Measurements from ENCODE around the gene SCTR.

The SCTR gene

DNA sequence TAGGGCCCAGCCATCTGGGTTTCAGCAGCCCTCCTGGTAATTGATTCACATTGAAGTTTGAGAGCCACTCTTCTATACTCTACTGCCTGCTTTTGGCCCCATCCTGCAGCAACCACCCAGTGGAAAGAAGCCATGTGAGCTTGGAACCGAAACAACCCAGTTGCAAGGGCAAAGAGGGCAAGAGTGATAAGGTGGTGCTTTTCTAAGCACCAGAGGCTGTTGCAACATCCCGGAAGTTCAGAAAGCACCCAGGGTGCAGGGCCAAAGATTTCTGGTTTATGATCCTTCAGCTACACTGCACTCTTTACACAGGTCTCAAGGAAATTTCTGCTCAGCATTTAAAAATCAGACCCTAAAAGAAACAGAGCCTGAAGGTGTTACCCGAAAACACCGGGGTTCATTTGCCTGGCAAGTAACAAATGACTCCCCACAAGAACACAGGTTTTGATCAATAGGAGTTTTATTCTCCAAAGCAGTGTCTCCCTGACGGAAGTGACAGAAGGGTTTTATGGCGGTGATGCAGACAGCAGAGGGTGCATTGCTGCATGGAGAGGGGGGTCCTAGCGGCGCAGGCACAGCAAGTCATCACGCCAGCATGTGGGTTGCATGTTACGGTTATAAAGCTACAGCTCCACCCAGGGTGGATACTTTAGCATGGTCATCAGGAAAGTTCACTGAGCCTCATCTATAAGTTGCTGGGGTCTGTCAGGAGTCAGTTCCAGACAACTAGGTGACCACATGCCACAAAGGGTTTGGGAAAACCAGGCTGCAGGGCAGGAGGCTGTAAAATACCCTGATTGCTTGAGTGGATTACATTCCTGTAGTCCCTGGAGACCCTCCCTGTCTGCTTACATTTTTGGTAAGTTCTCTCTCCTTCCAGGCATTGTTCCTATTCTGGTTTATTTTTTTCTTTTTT is 121.4 kb downstream of the SCTR start:
- H3K79me2 ChIP-seq (ENCODE audit: low read length), result no peaks in the 10 kb centered on the region
- TF ChIP-seq EZH2phosphoT487 (IDR thresholded peaks at IDR 0.05; ENCODE audit: low read depth), result no peak
- TF ChIP-seq, protein P1, sequence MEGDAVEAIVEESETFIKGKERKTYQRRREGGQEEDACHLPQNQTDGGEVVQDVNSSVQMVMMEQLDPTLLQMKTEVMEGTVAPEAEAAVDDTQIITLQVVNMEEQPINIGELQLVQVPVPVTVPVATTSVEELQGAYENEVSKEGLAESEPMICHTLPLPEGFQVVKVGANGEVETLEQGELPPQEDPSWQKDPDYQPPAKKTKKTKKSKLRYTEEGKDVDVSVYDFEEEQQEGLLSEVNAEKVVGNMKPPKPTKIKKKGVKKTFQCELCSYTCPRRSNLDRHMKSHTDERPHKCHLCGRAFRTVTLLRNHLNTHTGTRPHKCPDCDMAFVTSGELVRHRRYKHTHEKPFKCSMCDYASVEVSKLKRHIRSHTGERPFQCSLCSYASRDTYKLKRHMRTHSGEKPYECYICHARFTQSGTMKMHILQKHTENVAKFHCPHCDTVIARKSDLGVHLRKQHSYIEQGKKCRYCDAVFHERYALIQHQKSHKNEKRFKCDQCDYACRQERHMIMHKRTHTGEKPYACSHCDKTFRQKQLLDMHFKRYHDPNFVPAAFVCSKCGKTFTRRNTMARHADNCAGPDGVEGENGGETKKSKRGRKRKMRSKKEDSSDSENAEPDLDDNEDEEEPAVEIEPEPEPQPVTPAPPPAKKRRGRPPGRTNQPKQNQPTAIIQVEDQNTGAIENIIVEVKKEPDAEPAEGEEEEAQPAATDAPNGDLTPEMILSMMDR (IDR thresholded peaks at IDR 0.05; ENCODE audit: low read depth, low read length), result no peak
- H3K27ac ChIP-seq (ENCODE audit: low read length), result no peak overlapping the region
- no peak overlapping the region for H3K4me2 ChIP-seq (ENCODE audit: low read length)
- H3K9ac ChIP-seq (ENCODE audit: low read length), result no peak overlapping the region
- H3K36me3 ChIP-seq (replicated peaks; ENCODE audit: low read depth, low read length), result no peaks in the 10 kb centered on the region
- H4K20me1 ChIP-seq (ENCODE audit: insufficient read depth, low read length), result no peaks in the 10 kb centered on the region
- H2AFZ ChIP-seq (ENCODE audit: low read depth, low read length), result peak overlapping the region; percentile 60; the same call in 1 of the 2 replicates
- H3K4me1 ChIP-seq (ENCODE audit: low read length), result peaks cover 5% of the 10 kb centered on the region; the same call in 1 of the 2 replicates
- no peak overlapping the region for H3K4me3 ChIP-seq (ENCODE audit: low read length)
- no peaks in the 10 kb centered on the region for H3K9me3 ChIP-seq (ENCODE audit: insufficient read depth, low read length)
- 0 out of 2 replicates have a peak, but pooled peaks cover 3% of the 10 kb centered on the region for H3K27me3 ChIP-seq (ENCODE audit: low read depth, low read length)

DNA sequence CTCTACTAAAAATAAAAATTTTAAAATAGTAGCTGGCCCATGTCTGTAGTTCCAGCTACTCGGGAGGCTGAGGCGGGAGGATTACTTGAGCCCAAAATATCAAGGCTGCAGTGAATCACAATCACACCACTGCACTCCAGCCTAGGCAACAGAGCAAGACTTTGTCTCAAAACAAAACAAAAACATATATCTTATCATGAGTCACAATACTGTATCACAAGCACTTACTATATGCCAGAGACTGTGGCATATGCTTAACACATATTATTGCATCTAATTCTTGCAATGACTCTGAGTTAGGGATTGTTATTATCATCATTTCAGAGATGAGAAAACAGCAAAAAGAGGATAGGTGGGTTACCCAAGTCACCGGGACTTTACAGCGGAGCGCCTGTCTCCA is 122.2 kb downstream of the SCTR start:
- Histone ChIP-seq H2AFZ (ENCODE audit: low read depth, low read length) (no peak overlapping the region), H3K36me3 (replicated peaks; ENCODE audit: low read depth, low read length) (no peaks in the 10 kb centered on the region), H3K27me3 (ENCODE audit: low read depth, low read length) (0 out of 2 replicates have a peak, but pooled peaks cover 3% of the 10 kb centered on the region), H4K20me1 (ENCODE audit: insufficient read depth, low read length) (no peaks in the 10 kb centered on the region), H3K27ac (ENCODE audit: low read length) (no peak overlapping the region), H3K4me3 (ENCODE audit: low read length) (no peak overlapping the region), H3K9me3 (ENCODE audit: insufficient read depth, low read length) (no peaks in the 10 kb centered on the region), H3K79me2 (ENCODE audit: low read length) (no peaks in the 10 kb centered on the region), H3K9ac (ENCODE audit: low read length) (no peak overlapping the region), H3K4me1 (ENCODE audit: low read length) (0 out of 2 replicates have a peak, but pooled peaks cover 4% of the 10 kb centered on the region), H3K4me2 (ENCODE audit: low read length) (no peak overlapping the region)
- no peak for TF ChIP-seq EZH2phosphoT487 (IDR thresholded peaks at IDR 0.05; ENCODE audit: low read depth)
- TF ChIP-seq, protein P1 (IDR thresholded peaks at IDR 0.05; ENCODE audit: low read depth, low read length), result no peak

DNA sequence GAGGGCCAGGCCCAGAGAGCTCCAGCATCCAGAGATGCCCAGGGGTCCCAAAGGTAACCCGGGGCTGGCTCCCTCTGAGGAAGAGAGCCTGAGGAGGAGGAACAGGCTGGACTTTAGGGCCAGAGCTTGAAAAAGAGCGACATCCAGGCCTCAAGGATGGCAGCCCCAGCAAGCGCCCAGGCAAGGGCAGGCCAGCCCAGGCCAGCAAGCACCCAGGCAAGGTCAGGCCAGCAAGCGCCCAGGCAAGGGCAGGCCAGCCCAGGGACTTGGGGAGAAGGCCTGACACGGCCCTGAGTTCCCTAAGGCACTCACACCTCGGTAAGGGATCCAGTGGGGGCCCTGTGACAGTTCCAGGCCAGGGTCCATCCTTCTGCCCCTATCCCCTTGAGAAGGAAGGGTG is 127.1 kb downstream of the SCTR start:
- no peak overlapping the region for H2AFZ ChIP-seq (ENCODE audit: low read depth, low read length)
- H4K20me1 ChIP-seq (ENCODE audit: insufficient read depth, low read length), result no peaks in the 10 kb centered on the region
- no peaks in the 10 kb centered on the region for H3K9me3 ChIP-seq (ENCODE audit: insufficient read depth, low read length)
- H3K79me2 ChIP-seq (ENCODE audit: low read length), result no peaks in the 10 kb centered on the region
- no peak overlapping the region for H3K4me2 ChIP-seq (ENCODE audit: low read length)
- H3K4me3 ChIP-seq (ENCODE audit: low read length), result no peak overlapping the region
- H3K27ac ChIP-seq (ENCODE audit: low read length), result no peak overlapping the region
- H3K36me3 ChIP-seq (replicated peaks; ENCODE audit: low read depth, low read length), result no peaks in the 10 kb centered on the region
- no peaks in the 10 kb centered on the region for H3K27me3 ChIP-seq (ENCODE audit: low read depth, low read length)
- 0 out of 2 replicates have a peak, but pooled peaks cover 4% of the 10 kb centered on the region for H3K4me1 ChIP-seq (ENCODE audit: low read length)
- TF ChIP-seq EZH2phosphoT487 (IDR thresholded peaks at IDR 0.05; ENCODE audit: low read depth), result no peak
- TF ChIP-seq, protein P1 (IDR thresholded peaks at IDR 0.05; ENCODE audit: low read depth, low read length), result no peak
- no peak overlapping the region for H3K9ac ChIP-seq (ENCODE audit: low read length)

DNA sequence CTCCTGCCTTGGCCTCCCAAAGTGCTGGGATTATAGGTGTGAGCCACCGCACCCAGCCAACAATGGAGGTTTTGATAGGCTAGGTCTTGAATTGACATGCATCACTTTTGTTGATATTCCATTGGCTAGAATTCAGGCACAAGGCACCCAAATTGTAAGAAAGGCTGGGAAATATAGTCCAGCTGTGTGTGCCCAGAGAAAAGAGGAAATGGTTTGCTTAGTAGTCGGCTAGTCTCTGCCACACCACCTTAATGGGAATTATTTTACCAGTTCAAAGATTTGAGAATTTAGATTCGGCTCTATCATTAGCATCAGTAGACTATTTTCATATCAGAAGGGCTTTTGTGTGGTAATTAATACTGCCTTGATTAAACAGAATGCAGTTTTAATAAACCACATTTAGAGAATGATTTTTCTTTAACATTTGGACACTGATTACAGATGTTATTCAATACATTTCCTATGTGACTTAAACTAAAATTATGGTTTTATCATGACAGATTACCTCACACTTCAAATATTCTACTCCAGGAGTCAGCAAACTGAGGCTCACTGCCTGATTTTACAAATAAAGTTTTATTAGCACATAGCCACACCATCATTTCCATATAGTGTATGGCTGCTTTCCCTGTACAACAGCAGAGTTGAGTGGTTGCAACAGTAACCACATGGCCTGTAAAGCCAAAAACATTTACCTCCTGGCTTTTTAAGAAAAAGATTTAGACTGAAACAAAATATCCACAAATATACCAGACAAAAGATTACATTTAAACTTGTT is 130.1 kb downstream of the SCTR start:
- H3K4me3 ChIP-seq (ENCODE audit: low read length), result no peak overlapping the region
- no peaks in the 10 kb centered on the region for H3K27me3 ChIP-seq (ENCODE audit: low read depth, low read length)
- H3K9me3 ChIP-seq (ENCODE audit: insufficient read depth, low read length), result no peaks in the 10 kb centered on the region
- H2AFZ ChIP-seq (ENCODE audit: low read depth, low read length), result no peak overlapping the region
- no peak for TF ChIP-seq EZH2phosphoT487 (IDR thresholded peaks at IDR 0.05; ENCODE audit: low read depth)
- TF ChIP-seq, protein P1 (IDR thresholded peaks at IDR 0.05; ENCODE audit: low read depth, low read length), result no peak
- no peaks in the 10 kb centered on the region for H3K79me2 ChIP-seq (ENCODE audit: low read length)
- H3K4me1 ChIP-seq (ENCODE audit: low read length), result 0 out of 2 replicates have a peak, but pooled peaks cover 4% of the 10 kb centered on the region
- H3K4me2 ChIP-seq (ENCODE audit: low read length), result no peak overlapping the region
- no peak overlapping the region for H3K9ac ChIP-seq (ENCODE audit: low read length)
- H3K27ac ChIP-seq (ENCODE audit: low read length), result no peak overlapping the region
- H4K20me1 ChIP-seq (ENCODE audit: insufficient read depth, low read length), result no peaks in the 10 kb centered on the region
- H3K36me3 ChIP-seq (replicated peaks; ENCODE audit: low read depth, low read length), result no peaks in the 10 kb centered on the region
